HepG2 (cell line): ENCODE measurements around the gene ZNF132. TPM values are rescaled to one million over a fixed set of nuclear protein-coding genes. Genes with fewer than 3 reads are reported as not detected.

Experiments
- ATAC-seq: fragments of 200-7000 bp; cut with Tn5 transposase; 3 replicates; pipeline ENCODE4 v1.9.1; 2020; ENCODE audit warnings: mild to moderate bottlenecking, moderate library complexity
- BruUV-seq: library from RNA; stranded (reverse); fragments of 400-500 nt; replicated peaks from 2 replicates; lab custom pipeline; 2021; lab: Mats Ljungman, UMichigan
- CTCF ChIA-PET: fragments of 300-600 bp; formaldehyde crosslinking; extraction: SDS; loops from one replicate; lab custom pipeline; 2021; ENCODE audit warnings: low total read pairs, inconsistent platforms, low intra/inter-chr PET ratio; lab: Yijun Ruan, JAX
- POLR2A ChIA-PET: fragments of 350-600 bp; sonication (Branson Sonifier 250); formaldehyde crosslinking; loops from one replicate; lab custom pipeline; 2020; ENCODE audit warnings: antibody characterized with exemption, inconsistent platforms; lab: Yijun Ruan, JAX
- DNase-seq: peaks from one replicate; pipeline ENCODE4 v3.0.0-alpha.2; 2015; ENCODE audit warnings: low spot score
- FAIRE-seq: peaks from 3 replicates; lab custom pipeline; 2011; peaks lifted over from hg19 to GRCh38; lab: Jason Lieb, UNC
- H2AFZ ChIP-seq: one replicate; pipeline ENCODE4 v1.6.1; 2011; ENCODE audit warnings: low read length, inconsistent platforms
- H3K27ac ChIP-seq: fragments of 300-600 bp; 3 replicates; pipeline ENCODE4 v1.8.0; 2011; ENCODE audit warnings: mixed run types, mild to moderate bottlenecking, mixed read lengths, low read length, inconsistent platforms; ENCODE audit not compliant: insufficient read depth; ENCODE audit errors: extremely low read length
- H3K27me3 ChIP-seq, 2 experiments: fragments of 200-600 bp in 1 of 2; 2 replicates in 1 of 2; 3 replicates in 1 of 2; pipeline versions ENCODE4 v1.6.0 to v1.8.0; 2011; ENCODE audit warnings: low read length in 2 of 2, mild to moderate bottlenecking in 2 of 2, moderate library complexity in 2 of 2, inconsistent platforms in 1 of 2; ENCODE audit not compliant: insufficient read depth in 2 of 2, control insufficient read depth in 1 of 2
- H3K36me3 ChIP-seq, 2 experiments: fragments of 200-600 bp in 1 of 2; replicated peaks in 1 of 2; 2 replicates in 1 of 2; 3 replicates in 1 of 2; pipeline versions ENCODE4 v1.5.1 to v1.8.0; 2011; ENCODE audit warnings: low read length in 2 of 2, inconsistent platforms in 1 of 2; ENCODE audit not compliant: insufficient read depth in 2 of 2, control insufficient read depth in 1 of 2
- H3K4me1 ChIP-seq: 2 replicates; pipeline ENCODE4 v1.5.1; 2012; ENCODE audit warnings: low read length, inconsistent platforms; ENCODE audit not compliant: insufficient read depth
- H3K4me2 ChIP-seq: 2 replicates; pipeline ENCODE4 v1.6.0; 2011; ENCODE audit warnings: low read depth, low read length, inconsistent platforms
- H3K4me3 ChIP-seq, 3 experiments: fragments of 200-600 bp in 1 of 3; sonication (generic), shearing (Covaris generic) in 1 of 3; replicated peaks in 1 of 3; 2 replicates each; pipeline ENCODE4 v1.5.1; 2011 to 2016; ENCODE audit warnings: low read length in 3 of 3, inconsistent platforms in 2 of 3, low read depth in 2 of 3, mild to moderate bottlenecking in 2 of 3, control low read depth in 1 of 3, mixed read lengths in 1 of 3; ENCODE audit not compliant: insufficient read depth in 1 of 3
- H3K79me2 ChIP-seq: one replicate; pipeline ENCODE4 v1.6.1; 2011; ENCODE audit warnings: low read length, inconsistent platforms; ENCODE audit not compliant: insufficient read depth
- H3K9ac ChIP-seq: 2 replicates; pipeline ENCODE4 v1.6.0; 2011; ENCODE audit warnings: mild to moderate bottlenecking, low read depth, low read length, inconsistent platforms; ENCODE audit not compliant: insufficient read depth
- H3K9me3 ChIP-seq: 2 replicates; pipeline ENCODE4 v1.5.1; 2012; ENCODE audit warnings: mild to moderate bottlenecking, low read length
- H4K20me1 ChIP-seq: 2 replicates; pipeline ENCODE4 v1.6.0; 2011; ENCODE audit warnings: inconsistent platforms, mild to moderate bottlenecking, low read length, moderate library complexity; ENCODE audit not compliant: insufficient read depth
- DR1 ChIP-seq: sonication (generic); formaldehyde crosslinking; IDR thresholded peaks from 2 replicates; pipeline ENCODE4 v1.8.0; 2021; ENCODE audit warnings: mild to moderate bottlenecking, missing genetic modification reagents, inconsistent platforms
- HNRNPL ChIP-seq: fragments of 200-400 bp; formaldehyde crosslinking; IDR thresholded peaks from 2 replicates; pipeline ENCODE4 v1.6.1; 2017; ENCODE audit warnings: mild to moderate bottlenecking, low read depth, low read length
- ZBTB3 ChIP-seq: sonication (generic); formaldehyde crosslinking; IDR thresholded peaks from 2 replicates; pipeline ENCODE4 v1.4.0; 2020; ENCODE audit warnings: low read depth, mild to moderate bottlenecking, moderate library complexity, missing genetic modification reagents, borderline replicate concordance
- ZNF225 ChIP-seq: sonication (generic); formaldehyde crosslinking; IDR thresholded peaks from 2 replicates; pipeline ENCODE4 v1.4.0; 2020; ENCODE audit warnings: mild to moderate bottlenecking, missing genetic modification reagents
- ZNF570 ChIP-seq: sonication (generic); formaldehyde crosslinking; IDR thresholded peaks from 2 replicates; pipeline ENCODE4 v1.4.0; 2020; ENCODE audit warnings: mild to moderate bottlenecking, missing genetic modification reagents, borderline replicate concordance
- ZNF607 ChIP-seq: sonication (generic); formaldehyde crosslinking; IDR thresholded peaks from 2 replicates; pipeline ENCODE4 v1.5.1; 2020; ENCODE audit warnings: missing genetic modification reagents, mild to moderate bottlenecking, borderline replicate concordance
- ZNF772 ChIP-seq: sonication (generic); formaldehyde crosslinking; IDR thresholded peaks from 2 replicates; pipeline ENCODE4 v1.5.0; 2020; ENCODE audit warnings: mild to moderate bottlenecking, missing genetic modification reagents
- ZSCAN12 ChIP-seq: sonication (generic); formaldehyde crosslinking; IDR thresholded peaks from 2 replicates; pipeline ENCODE4 v1.9.0; 2021; ENCODE audit warnings: mild to moderate bottlenecking, missing genetic modification reagents
- WGBS: methylation state at CpG from one replicate; pipeline ENCODE4 v1.1.6; 2017; ENCODE audit warnings: low lambda C conversion rate; 5-methylcytosine and 5-hydroxymethylcytosine counted together
- in situ Hi-C: cut with HindIII; loops from 2 replicates; pipeline ENCODE4 v1.10.0; 2017; ENCODE audit warnings: low pct_unique_long_range_greater_than_20kb; ENCODE audit not compliant: extremely low pct_ligation_motif_present
- intact Hi-C: fragments of 100-400 bp; cut with micrococcal nuclease; formaldehyde crosslinking; loops from one replicate; pipeline ENCODE4 v1.10.0; 2022; ENCODE audit not compliant: unreplicated experiment
- polyA plus RNA-seq, 8 experiments: library from polyadenylated mRNA; depleted of rRNA in 3 of 8; stranded (reverse) in 7 of 8; unstranded in 1 of 8; fragments of >200 nt; fragmentation: Illumina TruSeq in 4 of 8; extraction: Trizol in 4 of 8; gene quantifications; 2 replicates each; pipeline versions ENCODE4 v1.2.1 to v1.2.3, GENCODE V29; 2011 to 2016; ENCODE audit warnings: low read depth in 4 of 8, missing spikeins in 1 of 8, mixed read lengths in 1 of 8; ENCODE audit not compliant: insufficient read depth in 1 of 8
- total RNA-seq, 5 experiments: library from RNA; depleted of rRNA; stranded (reverse); fragments of >200 nt; fragmentation: Illumina TruSeq; extraction: Trizol; gene quantifications; 2 replicates each; pipeline ENCODE4 v1.2.3, GENCODE V29; 2016; ENCODE audit warnings: low read depth in 1 of 5
- TF ChIP-seq, protein P1 (sequence below): sonication (generic); formaldehyde crosslinking; IDR thresholded peaks from 2 replicates; pipeline ENCODE4 v1.5.0; 2020; ENCODE audit warnings: missing genetic modification reagents, mild to moderate bottlenecking, borderline replicate concordance
- TF ChIP-seq, protein P2 (sequence below): sonication (generic); formaldehyde crosslinking; IDR thresholded peaks from 2 replicates; pipeline ENCODE4 v1.4.0; 2020; ENCODE audit warnings: missing genetic modification reagents
- TF ChIP-seq, protein P3 (sequence below): sonication (generic); formaldehyde crosslinking; IDR thresholded peaks from 2 replicates; pipeline ENCODE4 v1.4.0; 2020; ENCODE audit warnings: missing genetic modification reagents, borderline replicate concordance
- TF ChIP-seq, protein P4 (sequence below): sonication (generic); formaldehyde crosslinking; IDR thresholded peaks from 2 replicates; pipeline ENCODE4 v1.4.0; 2020; ENCODE audit warnings: mild to moderate bottlenecking, missing genetic modification reagents
- TF ChIP-seq, protein P5 (sequence below): IDR thresholded peaks from 2 replicates; pipeline ENCODE4 v1.6.1; 2016; ENCODE audit warnings: mild to moderate bottlenecking, missing biosample characterization, missing genetic modification reagents

The ZNF132 gene
- total and polyA plus RNA-seq, 2 of the 13 experiments (the other 11 are each of a cell fraction or from before 2014, with no cell fraction given): not detected

DNA sequence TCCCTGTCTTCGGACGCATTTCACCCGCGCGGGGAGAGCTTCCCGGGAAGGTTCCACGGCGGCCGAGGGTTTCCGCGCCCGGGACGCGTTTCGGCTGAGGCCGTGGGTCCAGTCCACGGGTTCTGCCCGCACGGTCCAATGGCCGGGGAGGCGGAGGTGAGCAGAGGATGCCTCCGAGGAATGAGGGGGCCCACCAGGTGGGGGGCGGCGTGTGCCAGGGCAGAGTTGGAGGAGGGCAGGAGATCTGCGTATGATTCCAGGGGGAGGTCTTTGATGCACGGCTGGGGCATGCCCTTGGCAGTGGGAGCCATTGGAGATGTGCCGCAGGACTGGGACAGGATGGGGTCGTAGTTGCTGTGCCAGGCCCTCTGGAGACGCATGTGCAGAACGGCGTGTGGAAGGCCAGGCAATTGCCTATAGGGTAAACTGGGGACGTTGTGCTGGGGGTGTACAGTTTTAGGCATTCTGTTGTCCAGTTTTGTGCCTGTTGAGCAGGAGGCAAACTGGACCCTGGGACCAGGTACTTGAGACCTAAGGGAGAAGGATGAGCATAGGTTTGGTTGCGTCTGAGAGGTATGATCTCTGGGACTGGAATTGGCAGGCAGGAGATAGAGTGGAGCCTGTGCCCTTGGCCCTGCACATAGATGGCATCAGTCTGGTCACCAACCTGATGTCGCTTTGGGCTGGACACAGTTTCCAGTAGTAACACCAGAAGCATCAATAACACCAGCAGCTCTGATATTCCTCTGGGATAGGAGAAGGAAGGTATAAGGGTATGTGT lies 30.8 kb downstream of the ZNF132 start:
- Histone ChIP-seq H3K27me3 (no peaks in the 10 kb centered on the region; a peak in 1 of 5 replicates), H3K9me3 (no peaks in the 10 kb centered on the region), H3K4me3 (peak overlapping the region; percentile 89 to 98 (median 95)), H3K4me1 (peaks cover 23% of the 10 kb centered on the region), H4K20me1 (no peaks in the 10 kb centered on the region), H3K4me2 (peak overlapping the region; percentile 86), H3K27ac (peak overlapping the region; percentile 12), H3K9ac (peak overlapping the region; percentile 89), H3K79me2 (peaks cover 21% of the 10 kb centered on the region), H2AFZ (peak overlapping the region; percentile 46), H3K36me3 (no peaks in the 10 kb centered on the region)
- FAIRE-seq (peak; percentile 43), DNase-seq (no peak), ATAC-seq (peak; percentile 63)
- CTCF ChIA-PET: no interaction called here
- intact Hi-C loops (loop anchor here (5.0 kb wide), 3 partner anchors 43 to 82 kb away; partner anchors contain the start of genes ZNF324, ZNF324B and ZSCAN22), in situ Hi-C loops (no loop called here)
- BruUV-seq: no TSS peak
- POLR2A ChIA-PET: interaction anchor here (0.5 to 1.6 kb wide), 23 partner anchors 10 to 226 kb away, joined by 3 to 16 read pairs (median 4); partner anchors contain the start of genes RPS5, ZNF274, ZNF324B and ZNF497
- 3% methylated on average over 17 of the region's 34 CpGs for WGBS
- TF ChIP-seq, protein P1, sequence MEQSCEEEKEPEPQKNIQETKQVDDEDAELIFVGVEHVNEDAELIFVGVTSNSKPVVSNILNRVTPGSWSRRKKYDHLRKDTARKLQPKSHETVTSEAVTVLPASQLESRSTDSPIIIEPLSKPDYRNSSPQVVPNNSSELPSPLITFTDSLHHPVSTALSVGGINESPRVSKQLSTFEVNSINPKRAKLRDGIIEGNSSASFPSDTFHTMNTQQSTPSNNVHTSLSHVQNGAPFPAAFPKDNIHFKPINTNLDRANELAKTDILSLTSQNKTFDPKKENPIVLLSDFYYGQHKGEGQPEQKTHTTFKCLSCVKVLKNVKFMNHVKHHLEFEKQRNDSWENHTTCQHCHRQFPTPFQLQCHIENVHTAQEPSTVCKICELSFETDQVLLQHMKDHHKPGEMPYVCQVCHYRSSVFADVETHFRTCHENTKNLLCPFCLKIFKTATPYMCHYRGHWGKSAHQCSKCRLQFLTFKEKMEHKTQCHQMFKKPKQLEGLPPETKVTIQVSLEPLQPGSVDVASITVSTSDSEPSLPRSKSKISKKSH (CRISPR knock-in tag): no peak
- TF ChIP-seq, protein P2, sequence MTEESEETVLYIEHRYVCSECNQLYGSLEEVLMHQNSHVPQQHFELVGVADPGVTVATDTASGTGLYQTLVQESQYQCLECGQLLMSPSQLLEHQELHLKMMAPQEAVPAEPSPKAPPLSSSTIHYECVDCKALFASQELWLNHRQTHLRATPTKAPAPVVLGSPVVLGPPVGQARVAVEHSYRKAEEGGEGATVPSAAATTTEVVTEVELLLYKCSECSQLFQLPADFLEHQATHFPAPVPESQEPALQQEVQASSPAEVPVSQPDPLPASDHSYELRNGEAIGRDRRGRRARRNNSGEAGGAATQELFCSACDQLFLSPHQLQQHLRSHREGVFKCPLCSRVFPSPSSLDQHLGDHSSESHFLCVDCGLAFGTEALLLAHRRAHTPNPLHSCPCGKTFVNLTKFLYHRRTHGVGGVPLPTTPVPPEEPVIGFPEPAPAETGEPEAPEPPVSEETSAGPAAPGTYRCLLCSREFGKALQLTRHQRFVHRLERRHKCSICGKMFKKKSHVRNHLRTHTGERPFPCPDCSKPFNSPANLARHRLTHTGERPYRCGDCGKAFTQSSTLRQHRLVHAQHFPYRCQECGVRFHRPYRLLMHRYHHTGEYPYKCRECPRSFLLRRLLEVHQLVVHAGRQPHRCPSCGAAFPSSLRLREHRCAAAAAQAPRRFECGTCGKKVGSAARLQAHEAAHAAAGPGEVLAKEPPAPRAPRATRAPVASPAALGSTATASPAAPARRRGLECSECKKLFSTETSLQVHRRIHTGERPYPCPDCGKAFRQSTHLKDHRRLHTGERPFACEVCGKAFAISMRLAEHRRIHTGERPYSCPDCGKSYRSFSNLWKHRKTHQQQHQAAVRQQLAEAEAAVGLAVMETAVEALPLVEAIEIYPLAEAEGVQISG (CRISPR knock-in tag): 0 out of 2 replicates have a peak, but pooled peaks have one; percentile 3
- TF ChIP-seq DR1: peak; percentile 12; the same call in 1 of the 2 replicates
- no peak for TF ChIP-seq ZBTB3 (CRISPR knock-in tag)
- TF ChIP-seq HNRNPL: 0 out of 2 replicates have a peak, but pooled peaks have one; percentile 50
- TF ChIP-seq ZSCAN12 (CRISPR knock-in tag): no peak
- TF ChIP-seq ZNF607 (CRISPR knock-in tag): peak; percentile 55; the same call in 1 of the 2 replicates
- TF ChIP-seq, protein P3, sequence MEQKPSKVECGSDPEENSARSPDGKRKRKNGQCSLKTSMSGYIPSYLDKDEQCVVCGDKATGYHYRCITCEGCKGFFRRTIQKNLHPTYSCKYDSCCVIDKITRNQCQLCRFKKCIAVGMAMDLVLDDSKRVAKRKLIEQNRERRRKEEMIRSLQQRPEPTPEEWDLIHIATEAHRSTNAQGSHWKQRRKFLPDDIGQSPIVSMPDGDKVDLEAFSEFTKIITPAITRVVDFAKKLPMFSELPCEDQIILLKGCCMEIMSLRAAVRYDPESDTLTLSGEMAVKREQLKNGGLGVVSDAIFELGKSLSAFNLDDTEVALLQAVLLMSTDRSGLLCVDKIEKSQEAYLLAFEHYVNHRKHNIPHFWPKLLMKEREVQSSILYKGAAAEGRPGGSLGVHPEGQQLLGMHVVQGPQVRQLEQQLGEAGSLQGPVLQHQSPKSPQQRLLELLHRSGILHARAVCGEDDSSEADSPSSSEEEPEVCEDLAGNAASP (CRISPR knock-in tag): no peak
- TF ChIP-seq ZNF570 (CRISPR knock-in tag): no peak
- TF ChIP-seq, protein P4, sequence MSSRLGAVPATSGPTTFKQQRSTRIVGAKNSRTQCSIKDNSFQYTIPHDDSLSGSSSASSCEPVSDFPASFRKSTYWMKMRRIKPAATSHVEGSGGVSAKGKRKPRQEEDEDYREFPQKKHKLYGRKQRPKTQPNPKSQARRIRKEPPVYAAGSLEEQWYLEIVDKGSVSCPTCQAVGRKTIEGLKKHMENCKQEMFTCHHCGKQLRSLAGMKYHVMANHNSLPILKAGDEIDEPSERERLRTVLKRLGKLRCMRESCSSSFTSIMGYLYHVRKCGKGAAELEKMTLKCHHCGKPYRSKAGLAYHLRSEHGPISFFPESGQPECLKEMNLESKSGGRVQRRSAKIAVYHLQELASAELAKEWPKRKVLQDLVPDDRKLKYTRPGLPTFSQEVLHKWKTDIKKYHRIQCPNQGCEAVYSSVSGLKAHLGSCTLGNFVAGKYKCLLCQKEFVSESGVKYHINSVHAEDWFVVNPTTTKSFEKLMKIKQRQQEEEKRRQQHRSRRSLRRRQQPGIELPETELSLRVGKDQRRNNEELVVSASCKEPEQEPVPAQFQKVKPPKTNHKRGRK: 0 out of 2 replicates have a peak, but pooled peaks have one; percentile 3
- 0 out of 2 replicates have a peak, but pooled peaks have one; percentile 22 for TF ChIP-seq ZNF225 (CRISPR knock-in tag)
- TF ChIP-seq, protein P5, sequence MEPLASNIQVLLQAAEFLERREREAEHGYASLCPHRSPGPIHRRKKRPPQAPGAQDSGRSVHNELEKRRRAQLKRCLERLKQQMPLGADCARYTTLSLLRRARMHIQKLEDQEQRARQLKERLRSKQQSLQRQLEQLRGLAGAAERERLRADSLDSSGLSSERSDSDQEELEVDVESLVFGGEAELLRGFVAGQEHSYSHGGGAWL: peak; percentile 16; the same call in 1 of the 2 replicates
- 0 out of 2 replicates have a peak, but pooled peaks have one; percentile 23 for TF ChIP-seq ZNF772 (CRISPR knock-in tag)
